Thyroid gland (tissue), 4 donors: Measurements from ENCODE around the gene TDRD1. TPM values are rescaled to one million over a fixed set of nuclear protein-coding genes. Genes with fewer than 3 reads are reported as not detected.

ENCODE experiments used
- DNase-seq, 2 donors: peaks; one replicate each; pipeline ENCODE4 v3.0.0-alpha.2; 2019
- H3K27ac ChIP-seq, 3 donors: fragments of 200-600 bp; sonication (generic); 1 replicate in 2 of 3; 2 replicates in 1 of 3; pipeline ENCODE4 v1.5.1; 2016 to 2019; ENCODE audit warnings: mild to moderate bottlenecking in 1 of 3, moderate library complexity in 1 of 3
- H3K27me3 ChIP-seq: fragments of 200-600 bp; sonication (generic); one replicate; pipeline ENCODE4 v1.5.1; 2019
- H3K36me3 ChIP-seq, 2 donors: fragments of 200-600 bp; sonication (generic); one replicate each; pipeline ENCODE4 v1.5.1; 2016 to 2019
- H3K4me1 ChIP-seq, 2 donors: fragments of 200-600 bp; sonication (generic); one replicate each; pipeline ENCODE4 v1.5.1; 2017 to 2019
- H3K4me3 ChIP-seq, 3 donors: fragments of 200-600 bp; sonication (generic); replicated peaks in 1 of 3; 1 replicate in 2 of 3; 2 replicates in 1 of 3; pipeline ENCODE4 v1.5.1; 2016; ENCODE audit warnings: mild to moderate bottlenecking in 1 of 3
- H3K9me3 ChIP-seq: fragments of 200-600 bp; sonication (generic); one replicate; pipeline ENCODE4 v1.5.1; 2017
- CTCF ChIP-seq, 6 experiments: fragments of 200-600 bp in 3 of 6; fragments of 450-650 bp in 3 of 6; sonication (generic) in 3 of 6; IDR thresholded peaks; one replicate each; pipeline ENCODE4 v1.5.1; 2016 to 2019; ENCODE audit warnings: antibody characterized with exemption in 6 of 6, mild to moderate bottlenecking in 2 of 6, inconsistent platforms in 1 of 6, moderate library complexity in 1 of 6
- POLR2A ChIP-seq, 2 donors: fragments of 450-650 bp; IDR thresholded peaks; one replicate each; pipeline ENCODE4 v1.6.1; 2017; ENCODE audit warnings: antibody characterized with exemption in 2 of 2, mild to moderate bottlenecking in 2 of 2, moderate library complexity in 1 of 2
- WGBS, 2 donors: methylation state at CpG; one replicate each; pipeline ENCODE4 v1.1.5; 2017; 5-methylcytosine and 5-hydroxymethylcytosine counted together
- intact Hi-C: fragments of 100-400 bp; cut with DNase I; formaldehyde crosslinking; loops from one replicate; pipeline ENCODE4 v1.15.1; 2023
- total RNA-seq, 4 donors: library from RNA; depleted of rRNA; stranded (reverse); fragments of >200 nt; gene quantifications; one replicate each; pipeline ENCODE4 v1.2.3, GENCODE V29; 2016

TDRD1 gene
- total RNA-seq, 4 donors from 2014 or later = 0.22 to 0.67 TPM; not detected in 2

- H3K4me3 ChIP-seq = no peak overlapping the region
- H3K4me1 ChIP-seq = peaks cover 0 to 6% of the 10 kb centered on the region in 2 donors
- H3K36me3 ChIP-seq = no peaks in the 10 kb centered on the region
- H3K27ac ChIP-seq = no peak overlapping the region
- no peak for DNase-seq
- no peaks in the 10 kb centered on the region for H3K9me3 ChIP-seq
- no peaks in the 10 kb centered on the region for H3K27me3 ChIP-seq
- TF ChIP-seq POLR2A (IDR thresholded peaks at IDR 0.05) = no peak
- 93 to 95% methylated on average over 16 of the region's 16 CpGs for WGBS, 2 donors
- intact Hi-C loops = no loop called here
Measured at GRCh38 chr10:114274616-114275453, 95.7 kb downstream of the TDRD1 start.

GRCh38 chr10:114276066-114276465 is 96.9 kb downstream of the TDRD1 start:
- TF ChIP-seq POLR2A (IDR thresholded peaks at IDR 0.05) (no peak), CTCF (IDR thresholded peaks at IDR 0.05) (no peak)
- H3K9me3 ChIP-seq = no peaks in the 10 kb centered on the region
- no peak for DNase-seq
- no peaks in the 10 kb centered on the region for H3K27me3 ChIP-seq
- intact Hi-C loops = no loop called here
- no peak overlapping the region for H3K27ac ChIP-seq
- WGBS, 2 donors = 85 to 90% methylated on average over 6 of the region's 6 CpGs
- H3K36me3 ChIP-seq = no peaks in the 10 kb centered on the region
- no peak overlapping the region for H3K4me3 ChIP-seq
- H3K4me1 ChIP-seq = peaks cover 0 to 3% of the 10 kb centered on the region in 2 donors

DNA sequence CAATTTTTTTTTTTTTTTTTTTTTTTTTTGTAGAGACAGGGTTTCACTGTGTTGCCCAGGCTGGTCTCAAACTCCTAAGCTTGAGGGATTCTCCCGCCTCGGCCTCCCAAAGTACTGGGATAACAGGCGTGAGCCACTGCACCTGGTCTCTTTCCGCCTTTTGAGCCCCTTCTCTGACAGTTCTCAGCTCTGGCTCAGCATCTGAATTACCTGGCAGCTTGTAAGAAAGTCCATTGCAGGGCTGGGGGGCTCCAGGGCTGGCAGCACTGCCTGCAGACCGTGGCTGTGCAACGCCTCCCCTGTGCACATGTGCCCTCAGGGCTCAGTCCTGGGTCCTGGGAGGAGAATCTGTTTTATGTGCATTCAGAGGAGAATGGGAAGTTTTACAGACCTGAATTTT is 97.5 kb downstream of the TDRD1 start:
- intact Hi-C loops = no loop called here
- no peaks in the 10 kb centered on the region for H3K27me3 ChIP-seq
- H3K36me3 ChIP-seq = no peaks in the 10 kb centered on the region
- H3K4me1 ChIP-seq = no peaks in the 10 kb centered on the region
- H3K9me3 ChIP-seq = no peaks in the 10 kb centered on the region
- 81 to 97% methylated on average over 6 of the region's 6 CpGs for WGBS, 2 donors
- no peak overlapping the region for H3K27ac ChIP-seq
- no peak for TF ChIP-seq CTCF (IDR thresholded peaks at IDR 0.05)
- TF ChIP-seq POLR2A (IDR thresholded peaks at IDR 0.05) = no peak
- DNase-seq = no peak
- H3K4me3 ChIP-seq = no peak overlapping the region

- intact Hi-C loops = no loop called here
- Histone ChIP-seq H3K36me3 (no peaks in the 10 kb centered on the region), H3K9me3 (no peaks in the 10 kb centered on the region), H3K27me3 (no peaks in the 10 kb centered on the region), H3K4me3 (no peak overlapping the region), H3K4me1 (no peaks in the 10 kb centered on the region), H3K27ac (no peak overlapping the region)
- no peak for TF ChIP-seq CTCF (IDR thresholded peaks at IDR 0.05)
- 85% methylated on average over 17 to 20 of the region's 22 CpGs for WGBS, 2 donors
- no peak for DNase-seq
Measured at GRCh38 chr10:114278140-114278883, 99.2 kb downstream of the TDRD1 start.

DNA sequence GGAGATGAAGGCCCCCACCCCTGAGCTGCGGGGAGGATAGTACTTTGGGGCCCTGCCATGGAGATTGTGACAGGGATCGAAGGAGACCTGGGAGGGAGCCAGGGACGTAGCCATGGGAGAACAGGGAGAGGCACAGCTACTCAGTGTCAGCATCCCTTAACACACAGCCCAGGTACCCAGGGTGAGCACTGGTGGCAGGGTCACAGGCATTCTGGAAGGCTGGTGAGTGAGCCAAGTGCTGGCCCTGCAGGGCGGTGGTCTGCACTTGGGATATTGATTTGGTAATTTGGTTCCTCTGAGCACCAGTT is 99.7 kb downstream of the TDRD1 start:
- WGBS, 2 donors = 64 to 92% methylated on average over 3 to 4 of the region's 4 CpGs

More for the DNA sequence above, 99.7 kb downstream of the TDRD1 start:
- Histone ChIP-seq H3K4me3 (no peak overlapping the region), H3K36me3 (no peaks in the 10 kb centered on the region), H3K27me3 (no peaks in the 10 kb centered on the region), H3K9me3 (no peaks in the 10 kb centered on the region), H3K4me1 (no peaks in the 10 kb centered on the region), H3K27ac (no peak overlapping the region)
- DNase-seq = no peak
- intact Hi-C loops = no loop called here
- TF ChIP-seq CTCF (IDR thresholded peaks at IDR 0.05) = no peak
- TF ChIP-seq POLR2A (IDR thresholded peaks at IDR 0.05) = no peak
